ENCODE data around the gene TBC1D10A.

The TBC1D10A gene

DNA sequence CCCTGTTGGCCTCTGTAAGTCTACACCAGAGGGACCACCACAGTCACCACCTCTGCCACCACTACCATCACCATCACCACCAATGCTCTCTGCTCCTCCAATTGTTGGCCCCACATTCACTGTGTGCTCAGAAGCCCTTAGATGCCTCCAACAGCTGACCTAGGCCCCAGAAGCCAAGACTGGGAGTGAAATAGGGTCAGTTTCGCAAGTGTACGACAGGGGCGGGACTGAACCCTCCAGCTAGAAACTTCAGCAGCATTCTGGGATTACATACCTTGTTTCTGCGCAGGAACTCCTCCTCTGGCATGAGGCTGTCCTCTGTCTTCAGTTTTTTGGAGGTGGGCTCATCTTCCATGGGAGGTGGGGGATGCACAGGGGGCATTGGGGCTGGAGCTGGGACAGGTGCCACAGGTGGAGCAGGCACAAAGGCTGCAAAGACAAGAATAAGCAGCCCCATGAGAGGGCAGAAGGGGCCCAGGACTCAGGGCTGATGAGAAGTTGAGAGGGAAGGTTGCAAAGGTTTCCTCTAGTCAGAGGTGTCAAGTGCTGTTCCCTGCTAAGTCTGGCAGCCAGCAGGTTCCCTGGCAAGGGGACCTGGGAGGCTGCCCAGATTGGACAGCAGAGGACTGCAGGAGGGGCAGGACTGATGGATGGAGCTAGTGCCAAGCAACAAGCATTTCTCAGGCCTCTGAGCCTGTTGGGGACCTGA is 10.2 kb upstream of the TBC1D10A start:
- TF ChIP-seq GATA1 (IDR thresholded peaks at IDR 0.05; ENCODE audit: low read depth, low read length): no peak
- TF ChIP-seq POLR2A (IDR thresholded peaks at IDR 0.05; ENCODE audit: low read length): no peak

GRCh38 chr22:30335236-30335635 is 8.5 kb upstream of the TBC1D10A start:
- DNase-seq: no peak
- TF ChIP-seq POLR2A (IDR thresholded peaks at IDR 0.05; ENCODE audit: low read length) (no peak), GATA1 (IDR thresholded peaks at IDR 0.05; ENCODE audit: low read depth, low read length) (no peak)

More for the DNA sequence above, 10.2 kb upstream of the TBC1D10A start:
- no peak for DNase-seq

DNA sequence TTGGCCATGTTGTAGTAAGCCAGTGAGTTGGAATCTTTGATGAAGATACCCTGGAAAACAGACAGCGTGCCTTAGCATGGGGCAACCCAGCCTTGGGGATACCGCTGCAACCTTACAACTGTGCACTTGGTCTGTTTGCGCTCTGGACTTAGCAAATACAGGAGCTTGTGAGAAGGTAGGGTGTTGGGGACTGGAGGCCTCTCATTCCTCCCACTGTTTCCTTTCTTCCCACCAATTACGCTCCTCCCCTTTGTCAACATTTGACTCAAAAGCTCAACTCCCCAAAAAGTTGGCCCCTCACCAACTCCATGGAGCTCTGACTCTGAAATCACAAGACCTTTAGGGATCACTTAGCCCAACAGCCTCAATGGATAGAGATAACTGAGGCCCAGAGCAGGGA is 7.9 kb upstream of the TBC1D10A start:
- TF ChIP-seq GATA1 (IDR thresholded peaks at IDR 0.05; ENCODE audit: low read depth, low read length) (no peak), POLR2A (IDR thresholded peaks at IDR 0.05; ENCODE audit: low read length) (no peak)

DNA sequence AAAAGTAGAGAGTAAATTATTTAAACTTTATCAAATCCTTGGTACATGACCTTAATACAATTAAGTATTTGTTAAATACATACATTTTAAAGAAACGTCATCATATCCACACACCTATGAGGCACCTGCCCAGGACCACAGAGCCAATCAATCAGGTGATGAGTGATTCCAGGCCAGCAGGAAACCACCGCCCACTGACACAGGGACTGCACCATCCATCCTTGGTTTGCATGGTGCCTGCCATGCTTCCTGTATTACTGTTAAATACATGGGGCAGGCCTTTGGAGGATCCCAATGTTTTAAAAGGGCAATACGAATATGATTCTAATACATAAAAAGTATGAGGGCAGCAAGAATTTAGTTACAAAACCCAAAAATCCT is 7.0 kb upstream of the TBC1D10A start:
- TF ChIP-seq GATA1 (IDR thresholded peaks at IDR 0.05; ENCODE audit: low read depth, low read length) (no peak), POLR2A (IDR thresholded peaks at IDR 0.05; ENCODE audit: low read length) (no peak)
- no peak for DNase-seq

More for the DNA sequence above, 7.9 kb upstream of the TBC1D10A start:
- DNase-seq: no peak

DNA sequence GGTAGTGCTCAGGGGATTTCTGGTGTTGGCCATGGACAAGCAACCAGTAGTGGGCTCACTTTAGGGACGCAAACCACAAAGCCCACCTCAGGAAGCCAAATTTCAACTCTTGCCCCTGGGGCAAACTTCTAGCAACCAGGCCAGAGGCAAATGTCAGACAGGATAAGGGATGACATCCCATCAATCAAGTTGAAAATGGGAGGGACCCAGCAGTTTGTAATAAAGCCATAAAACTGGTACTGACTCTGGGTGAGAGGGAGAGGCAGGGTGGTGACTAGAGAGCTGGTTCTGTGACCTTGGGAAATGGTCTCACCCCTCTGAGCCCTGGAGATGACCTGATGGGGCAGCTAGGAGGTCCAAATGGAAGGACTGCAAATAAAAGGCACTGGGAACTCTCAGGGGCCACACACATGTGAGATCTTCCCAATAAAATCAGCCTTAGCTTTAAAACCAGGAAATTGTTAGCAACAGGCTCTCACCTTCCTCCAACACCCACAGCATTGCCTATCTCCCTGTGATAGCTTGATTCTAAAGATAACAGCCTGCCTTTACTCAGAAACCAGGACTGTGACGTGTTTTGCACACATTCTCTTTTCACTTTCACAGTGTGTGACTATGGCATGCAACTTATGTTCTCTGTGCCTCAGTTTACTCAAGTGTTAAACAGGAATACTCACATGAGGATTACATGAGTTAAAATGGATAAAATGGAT is 6.4 kb upstream of the TBC1D10A start:
- peak; percentile 25 for TF ChIP-seq POLR2A (IDR thresholded peaks at IDR 0.05; ENCODE audit: low read length)
- TF ChIP-seq GATA1 (IDR thresholded peaks at IDR 0.05; ENCODE audit: low read depth, low read length): no peak
- DNase-seq: no peak

- no peak for DNase-seq
- TF ChIP-seq GATA1 (IDR thresholded peaks at IDR 0.05; ENCODE audit: low read depth, low read length): no peak
- TF ChIP-seq POLR2A (IDR thresholded peaks at IDR 0.05; ENCODE audit: low read length): no peak
These were observed 5.8 kb upstream of the TBC1D10A start for GRCh38 chr22:30332551-30332950.

GRCh38 chr22:30328466-30329049 is 1.8 kb upstream of the TBC1D10A start:
- no peak for DNase-seq
- TF ChIP-seq POLR2A (IDR thresholded peaks at IDR 0.05; ENCODE audit: low read length) (no peak), GATA1 (IDR thresholded peaks at IDR 0.05; ENCODE audit: low read depth, low read length) (no peak)

DNA sequence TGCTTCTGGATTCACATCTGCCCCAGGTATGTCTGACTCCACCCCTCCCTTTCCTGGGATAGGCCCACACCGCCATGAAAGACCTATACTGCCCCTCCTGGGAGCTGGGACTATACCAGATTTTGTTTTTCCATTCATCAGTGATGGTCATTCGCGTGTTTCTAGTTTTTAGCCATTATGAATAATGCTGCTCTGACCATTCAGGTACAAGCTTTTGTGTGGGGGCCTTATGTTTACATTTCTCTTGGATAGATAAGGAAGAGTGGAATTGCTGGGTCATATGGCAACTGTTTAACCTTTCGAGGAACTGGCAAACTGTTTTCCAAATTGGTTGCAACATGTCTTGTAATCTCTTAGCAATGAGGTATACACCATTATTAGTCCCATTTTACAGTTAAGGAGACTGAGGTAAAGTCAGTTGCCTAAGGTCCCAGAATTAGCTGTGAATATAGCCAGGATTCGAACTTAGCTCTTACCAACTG is 1.2 kb upstream of the TBC1D10A start:
- TF ChIP-seq GATA1 (IDR thresholded peaks at IDR 0.05; ENCODE audit: low read depth, low read length) (no peak), POLR2A (IDR thresholded peaks at IDR 0.05; ENCODE audit: low read length) (no peak)
- DNase-seq: peak in 1 of 2 experiments; percentile 37

DNA sequence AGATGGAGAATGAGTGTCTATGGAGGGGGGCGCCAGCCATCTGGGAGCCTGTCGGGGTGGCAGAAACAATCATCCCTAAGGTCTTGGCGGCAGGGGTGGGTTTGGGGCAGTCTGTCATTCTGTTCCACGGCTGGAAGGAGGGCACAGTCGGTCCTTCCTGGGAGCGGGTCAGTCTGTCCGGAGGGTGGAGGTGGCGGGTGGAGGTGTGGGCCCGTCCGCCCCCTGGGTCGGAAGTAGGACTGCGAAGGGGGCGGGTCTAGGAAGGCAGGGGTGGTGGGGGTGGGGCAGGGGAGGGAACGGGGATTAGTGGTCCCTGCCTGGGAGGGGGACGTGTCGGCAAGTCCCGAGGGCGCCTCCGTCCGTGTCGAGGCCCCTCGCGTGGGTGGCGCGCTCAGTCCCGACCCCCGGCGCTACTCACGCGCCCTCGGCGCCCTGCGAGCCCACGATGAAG is 461 bp downstream of the TBC1D10A start:
- DNase-seq: no peak

GRCh38 chr22:30325724-30326254 is 952 bp downstream of the TBC1D10A start:
- no peak for TF ChIP-seq POLR2A (IDR thresholded peaks at IDR 0.05; ENCODE audit: low read length)
- TF ChIP-seq GATA1 (IDR thresholded peaks at IDR 0.05; ENCODE audit: low read depth, low read length): no peak

More for the DNA sequence above, 461 bp downstream of the TBC1D10A start:
- TF ChIP-seq POLR2A (IDR thresholded peaks at IDR 0.05; ENCODE audit: low read length) (no peak), GATA1 (IDR thresholded peaks at IDR 0.05; ENCODE audit: low read depth, low read length) (no peak)

GRCh38 chr22:30325065-30325720 is 1.5 kb downstream of the TBC1D10A start:
- no peak for DNase-seq
- TF ChIP-seq POLR2A (IDR thresholded peaks at IDR 0.05; ENCODE audit: low read length) (no peak), GATA1 (IDR thresholded peaks at IDR 0.05; ENCODE audit: low read depth, low read length) (no peak)

More at GRCh38 chr22:30325724-30326254, 952 bp downstream of the TBC1D10A start:
- DNase-seq: no peak

DNA sequence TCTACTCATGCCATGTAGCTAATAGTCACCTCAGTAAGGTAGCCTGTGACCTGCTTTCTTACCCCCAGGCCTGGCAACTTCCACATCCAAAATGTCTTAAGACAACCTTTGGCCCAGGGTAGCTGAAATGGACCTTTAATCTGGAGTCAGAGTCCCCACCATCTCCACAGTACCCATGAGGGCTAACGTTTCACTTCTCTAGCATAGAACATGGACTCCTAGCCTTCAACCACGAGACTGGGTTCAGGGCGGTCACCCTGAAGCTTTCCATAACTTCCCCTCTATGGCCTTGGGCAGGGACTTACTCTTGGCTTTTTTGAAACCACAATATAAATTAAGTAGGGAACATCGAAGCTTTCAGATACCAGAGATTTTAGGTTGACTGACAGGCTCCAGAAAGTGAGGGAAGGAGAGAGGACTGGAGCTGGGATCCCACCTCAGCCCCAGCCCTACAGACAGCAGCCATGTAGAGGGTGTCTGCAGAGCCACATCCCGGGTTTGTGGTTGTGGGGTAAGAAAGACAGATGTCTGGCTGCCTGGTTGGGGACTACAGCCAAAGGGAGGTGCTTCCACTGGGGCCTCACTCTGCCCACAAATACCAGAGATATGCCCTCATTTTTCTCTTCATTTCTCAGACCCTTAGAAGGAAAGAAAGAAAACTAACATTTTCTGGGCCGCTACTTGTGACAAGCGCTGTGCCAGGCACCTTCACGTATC is 2.6 kb downstream of the TBC1D10A start:
- DNase-seq: no peak

DNA sequence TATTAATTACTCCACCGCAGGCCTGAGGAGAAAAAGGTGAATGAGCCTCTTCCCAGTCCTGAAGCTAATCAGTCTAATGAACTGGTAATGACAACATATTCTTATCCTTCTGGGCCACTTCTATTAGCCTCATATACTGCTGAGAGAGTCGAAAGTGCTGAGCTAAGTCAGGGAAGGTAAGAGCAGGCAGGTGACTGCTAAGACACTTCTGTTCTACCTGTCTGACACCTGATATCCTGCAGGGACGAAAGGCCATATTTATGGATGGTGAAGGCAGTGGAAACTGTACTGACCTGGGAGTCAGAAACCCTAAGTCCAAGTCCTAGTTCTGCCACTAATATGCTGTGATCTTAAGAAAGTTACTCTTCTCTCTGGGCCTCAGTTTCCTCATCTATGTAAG is 3.5 kb downstream of the TBC1D10A start:
- TF ChIP-seq POLR2A (IDR thresholded peaks at IDR 0.05; ENCODE audit: low read length) (no peak), GATA1 (IDR thresholded peaks at IDR 0.05; ENCODE audit: low read depth, low read length) (no peak)
- DNase-seq: no peak

More for the DNA sequence above, 2.6 kb downstream of the TBC1D10A start:
- TF ChIP-seq POLR2A (IDR thresholded peaks at IDR 0.05; ENCODE audit: low read length): no peak
- TF ChIP-seq GATA1 (IDR thresholded peaks at IDR 0.05; ENCODE audit: low read depth, low read length): no peak
